ENCODE data around the gene PLEKHG7.
"Not testable (repeated sequence)": the region's sequence is repeated elsewhere in the genome, so short reads cannot be mapped to it uniquely, and the experiment has no call there.

PLEKHG7 gene

DNA sequence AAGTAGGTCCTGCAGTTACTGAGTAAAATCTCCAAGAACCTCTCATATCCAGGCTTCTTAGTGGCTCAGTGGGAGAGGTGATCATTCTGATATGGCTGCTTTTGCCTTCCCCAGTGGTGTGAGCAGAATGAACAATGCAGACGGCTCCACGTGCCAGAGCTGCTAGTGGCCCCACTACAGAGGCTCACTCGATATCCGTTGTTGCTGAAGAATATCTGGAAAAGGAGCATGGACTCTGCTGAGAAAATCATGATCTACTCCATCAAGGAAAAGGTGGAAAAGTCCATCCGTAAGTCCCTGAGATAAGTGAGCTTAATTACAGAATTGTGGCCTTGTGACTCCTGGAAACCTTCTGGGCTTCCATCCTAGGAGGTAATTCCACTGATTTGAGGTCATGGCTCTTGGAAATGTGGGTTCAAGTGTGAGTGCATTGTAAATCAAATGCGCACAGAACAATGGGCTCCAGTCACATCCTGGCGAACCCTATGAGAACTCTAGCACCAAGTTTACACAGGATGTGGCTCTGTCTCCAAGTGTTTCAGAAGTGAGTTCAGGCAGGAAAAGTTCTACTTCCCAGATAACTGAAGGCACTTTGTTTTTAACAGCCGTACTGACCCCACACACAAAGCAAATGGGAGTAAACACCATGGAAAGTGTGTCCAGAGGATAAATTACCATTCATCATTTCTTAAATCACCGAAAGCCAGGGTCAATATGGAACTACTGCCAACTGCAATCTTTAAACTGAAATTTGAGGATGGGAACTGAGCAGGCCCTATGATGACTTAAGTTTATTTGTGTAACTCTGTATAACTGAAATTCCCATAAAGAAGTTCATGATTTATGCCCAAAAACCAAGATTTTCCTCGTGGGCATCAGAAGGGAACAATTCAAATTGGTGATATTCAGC lies 51.4 kb downstream of the PLEKHG7 start:
- FAIRE-seq, result no peak

DNA sequence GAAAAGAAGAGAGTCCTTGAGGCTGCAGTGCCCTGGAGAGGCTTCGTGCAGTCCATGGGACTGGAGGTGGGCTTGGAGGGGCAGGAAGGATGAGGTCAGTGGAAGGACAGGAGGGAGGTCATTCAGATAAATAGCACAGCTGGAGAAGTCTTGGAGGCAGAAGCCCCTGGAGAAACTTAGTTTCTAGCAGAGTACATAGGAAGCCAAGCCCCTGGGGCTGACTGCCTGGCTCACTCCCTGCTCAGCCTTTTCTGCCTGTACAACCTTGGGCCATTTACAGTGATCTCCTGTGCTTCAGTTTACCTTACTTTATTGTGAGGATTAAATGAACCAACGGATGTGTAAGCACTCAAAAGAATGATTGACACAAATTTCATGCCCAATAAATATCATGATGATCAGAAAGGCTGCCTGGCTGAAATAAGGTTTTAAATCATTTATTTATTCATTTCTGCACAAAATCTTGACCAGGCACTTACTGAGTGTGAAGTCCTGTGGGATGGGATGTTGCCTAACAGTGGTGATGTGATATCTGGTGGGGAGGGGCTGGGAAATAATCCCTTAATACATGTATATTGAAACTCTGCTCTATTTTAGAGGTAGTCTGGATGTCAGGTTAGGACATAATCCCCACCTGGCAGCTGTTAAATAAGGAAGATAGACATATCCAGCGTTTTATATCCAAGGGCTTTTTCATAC lies 54.3 kb downstream of the PLEKHG7 start:
- no peak for FAIRE-seq

DNA sequence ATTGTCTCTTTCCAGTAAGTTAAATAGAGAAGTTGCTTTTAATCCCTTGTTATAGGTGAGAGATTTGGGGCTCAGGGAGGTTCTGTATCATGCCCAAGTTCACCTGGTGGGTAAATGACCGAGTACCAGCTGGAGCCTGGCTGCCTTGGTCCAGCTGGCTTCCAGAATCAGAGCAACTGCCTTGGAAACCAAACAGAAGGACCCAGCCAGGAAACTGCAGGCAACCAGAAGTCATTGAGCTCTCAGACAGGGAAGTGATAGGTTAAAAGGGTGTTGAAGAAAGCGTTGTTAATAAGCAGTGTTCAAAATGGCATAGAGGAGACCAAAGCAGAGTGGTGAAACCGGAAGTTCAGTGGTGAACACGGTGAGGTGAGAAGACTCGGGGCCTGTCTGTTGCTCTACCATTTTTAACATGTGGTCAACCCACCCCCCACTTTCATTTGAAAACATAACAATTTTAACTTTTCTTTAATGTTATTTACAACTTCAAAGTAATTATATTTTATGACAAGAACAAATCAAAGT lies 54.9 kb downstream of the PLEKHG7 start:
- no peak for FAIRE-seq

DNA sequence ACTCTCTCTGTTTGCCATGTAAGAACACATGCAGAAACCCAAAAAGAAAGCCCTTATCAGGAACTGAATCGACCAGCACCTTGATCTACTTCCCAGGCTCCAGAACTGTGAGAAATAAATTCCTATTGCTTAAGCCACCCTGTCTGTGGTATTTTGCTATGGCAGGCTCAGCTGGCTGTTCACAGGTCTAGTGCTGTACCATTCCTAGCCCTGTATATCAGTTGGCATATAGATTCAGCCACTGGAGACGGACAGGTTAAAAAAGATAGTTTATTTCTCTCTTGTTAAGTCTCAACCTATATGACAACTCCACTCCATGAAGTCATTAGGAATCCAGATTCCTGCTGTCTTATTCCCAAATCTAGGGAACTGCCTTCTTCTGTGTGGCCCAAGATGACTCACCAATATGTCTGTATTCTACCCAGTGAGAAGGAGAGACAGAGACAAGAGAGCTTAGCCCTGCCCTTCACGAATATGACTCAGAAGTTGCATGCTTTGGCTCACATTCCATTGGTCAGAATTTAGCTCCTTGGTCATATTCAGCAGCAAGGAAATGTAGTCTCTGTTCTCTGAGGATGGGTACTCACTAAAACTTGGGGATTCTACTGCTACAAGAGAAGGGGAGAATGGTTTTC lies 57.0 kb downstream of the PLEKHG7 start:
- no peak for FAIRE-seq

DNA sequence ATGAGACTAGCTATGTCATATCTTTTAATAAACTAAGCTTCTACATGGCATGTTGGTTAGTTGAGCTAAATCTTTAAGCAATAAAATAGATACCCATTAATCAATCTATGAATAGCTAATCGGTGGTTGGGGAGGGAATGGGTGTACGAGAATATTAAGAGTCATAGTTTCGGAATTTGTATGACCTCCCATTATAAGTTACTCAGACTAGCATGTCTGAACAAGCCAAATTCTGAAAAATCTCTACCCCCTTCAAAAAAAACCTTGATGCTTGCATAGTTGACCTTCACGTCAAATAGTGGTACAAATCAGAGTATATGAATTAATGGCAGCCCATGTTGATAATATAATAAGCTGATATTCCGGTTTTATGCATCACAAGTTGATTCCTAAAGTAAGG lies 60.0 kb downstream of the PLEKHG7 start:
- FAIRE-seq, result no peak

DNA sequence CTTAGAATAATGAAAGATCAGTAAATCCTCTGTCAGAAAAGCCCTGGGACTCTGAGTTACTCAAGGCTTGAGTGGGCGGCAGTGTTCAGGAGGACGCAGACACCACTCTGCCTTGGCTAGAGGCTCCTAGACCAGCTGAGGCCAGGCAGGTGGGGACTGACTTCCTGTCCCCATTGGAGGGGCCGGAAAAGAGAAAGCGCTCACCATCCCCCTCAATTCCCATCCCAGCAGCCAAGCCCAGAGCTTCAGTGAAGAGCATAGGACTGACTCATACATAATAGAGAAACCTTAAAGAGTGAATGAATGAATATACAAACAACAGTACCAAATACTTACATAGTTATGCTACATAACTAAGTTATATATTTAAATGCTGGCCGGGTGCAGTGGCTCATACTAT lies 62.0 kb downstream of the PLEKHG7 start:
- FAIRE-seq, result no peak

DNA sequence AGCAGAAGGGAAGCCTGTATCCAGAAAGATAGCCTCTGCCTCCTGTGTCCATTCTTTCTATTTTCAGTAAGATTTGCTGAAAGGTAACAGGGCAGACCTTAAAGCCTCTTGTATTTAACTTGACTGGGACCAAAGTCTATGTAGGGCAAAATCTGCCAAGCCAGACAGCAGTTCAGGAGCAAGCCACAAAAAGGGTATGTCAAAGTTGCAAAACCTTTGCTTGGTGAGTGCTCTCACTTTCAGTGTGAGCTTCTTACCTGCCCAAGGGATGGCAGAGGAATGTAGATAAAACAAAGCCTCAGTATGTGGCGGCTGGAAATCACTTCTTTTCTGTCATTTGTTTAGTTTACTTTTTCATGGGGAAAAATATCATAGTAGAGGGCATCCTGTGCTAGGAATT lies 63.1 kb downstream of the PLEKHG7 start:
- no peak for FAIRE-seq

DNA sequence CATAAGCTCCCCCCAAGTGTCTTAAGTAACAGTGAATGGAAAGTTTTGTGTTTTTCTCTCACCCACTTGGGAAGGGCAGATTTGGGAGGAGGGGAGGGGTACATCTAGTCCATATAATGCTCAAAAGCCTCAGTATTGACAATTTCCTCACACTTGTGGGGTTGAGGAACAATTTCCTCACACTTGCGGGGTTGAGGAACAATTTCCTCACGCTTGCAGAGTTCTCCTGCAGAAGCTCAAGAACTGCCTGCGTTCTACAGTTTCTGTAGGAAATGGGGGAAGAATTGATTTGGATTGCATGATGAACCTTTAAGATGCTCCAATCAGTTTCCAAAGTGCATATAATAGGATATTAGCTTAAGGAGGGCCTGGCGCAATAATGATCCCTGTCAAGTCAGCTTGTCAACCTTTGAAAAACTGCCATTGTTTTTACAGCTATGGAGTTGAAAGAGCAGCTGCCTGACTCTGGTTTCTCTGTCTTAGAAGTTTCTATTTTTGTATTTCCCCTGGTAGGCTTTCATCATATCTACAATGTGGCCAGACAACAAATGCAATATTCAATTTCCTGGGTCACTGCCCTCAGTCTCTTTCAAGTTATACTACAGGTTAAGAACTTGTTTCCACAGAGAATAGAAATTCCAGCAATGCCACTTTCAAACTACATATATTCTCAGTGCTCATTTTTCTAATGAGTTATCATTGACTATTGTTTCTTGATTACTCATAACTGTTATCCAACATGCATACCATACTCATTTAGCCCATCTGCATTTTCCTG lies 66.5 kb downstream of the PLEKHG7 start:
- no peak for FAIRE-seq

DNA sequence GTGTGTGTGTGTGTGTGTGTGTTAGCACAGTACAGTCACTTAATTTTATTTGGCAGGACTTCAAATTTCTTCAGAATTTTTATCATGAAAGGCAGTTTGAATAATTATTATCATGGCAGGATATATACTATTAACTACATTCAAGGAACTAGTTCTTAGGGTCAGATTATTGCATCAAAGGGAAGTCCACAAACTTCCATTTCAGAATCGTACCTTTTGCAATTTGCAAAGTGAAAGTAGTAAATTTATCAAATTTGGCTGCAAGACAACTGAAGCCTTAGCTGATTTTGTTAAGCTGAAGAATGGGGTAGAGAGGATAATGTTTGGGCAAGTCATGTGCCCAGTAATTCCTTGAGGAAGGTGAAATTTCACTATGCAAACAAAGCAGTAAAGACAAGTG lies 68.2 kb downstream of the PLEKHG7 start:
- no peak for FAIRE-seq

DNA sequence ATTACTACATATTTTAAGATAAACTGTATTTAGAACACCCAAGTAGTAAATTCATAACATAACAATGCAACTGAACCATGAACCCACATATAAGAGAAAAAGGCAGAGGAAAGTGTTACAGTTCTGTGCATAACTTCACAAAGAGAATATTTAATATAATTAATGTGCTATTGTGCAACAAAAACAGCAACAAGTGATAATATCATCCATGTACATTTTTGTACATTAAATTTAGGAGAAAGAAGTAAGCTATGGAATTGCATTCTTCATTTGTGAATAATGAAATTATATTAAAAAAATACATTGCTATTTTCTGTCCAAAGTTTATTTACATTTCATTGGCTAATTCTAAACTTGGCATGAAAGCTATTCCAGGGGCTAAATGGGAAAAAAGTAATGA lies 72.6 kb downstream of the PLEKHG7 start:
- FAIRE-seq, result peak; percentile 17

DNA sequence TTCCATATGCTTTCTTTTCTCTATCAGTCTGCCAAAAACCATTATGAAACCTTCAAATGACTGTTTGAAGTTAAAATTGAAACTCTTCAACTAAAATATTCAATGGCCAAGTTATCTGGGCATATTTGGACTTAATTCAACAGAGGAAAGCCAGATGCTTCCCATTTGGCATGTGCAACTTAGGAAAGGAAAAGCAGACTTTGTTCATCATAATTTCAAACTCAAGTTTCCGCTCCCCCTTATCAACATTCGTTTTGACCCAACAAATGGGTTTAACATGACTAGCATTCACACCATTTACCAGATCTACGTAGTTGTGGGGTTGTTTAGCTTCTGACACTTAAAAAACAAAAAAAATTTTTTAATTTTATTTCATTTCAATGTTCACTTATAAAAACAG lies 75.7 kb downstream of the PLEKHG7 start:
- no peak for FAIRE-seq

DNA sequence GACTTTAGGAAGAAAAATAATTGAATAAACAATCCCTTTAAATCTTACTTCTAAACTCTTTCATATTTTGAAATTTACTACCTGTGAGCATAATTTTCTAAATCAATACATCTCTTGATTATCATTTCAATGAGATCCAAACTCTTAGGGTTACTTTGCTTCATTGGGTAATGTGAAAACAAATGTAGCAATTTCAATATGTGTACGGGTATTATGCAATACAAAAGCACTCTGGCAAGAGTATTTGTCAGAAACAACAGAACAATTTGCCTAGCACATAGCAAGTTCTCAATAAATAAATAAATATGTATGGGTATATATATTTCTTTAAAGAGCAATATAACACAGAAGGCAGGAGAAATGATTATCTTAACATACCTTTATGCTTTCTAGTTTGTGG lies 77.1 kb downstream of the PLEKHG7 start:
- no peak for FAIRE-seq

DNA sequence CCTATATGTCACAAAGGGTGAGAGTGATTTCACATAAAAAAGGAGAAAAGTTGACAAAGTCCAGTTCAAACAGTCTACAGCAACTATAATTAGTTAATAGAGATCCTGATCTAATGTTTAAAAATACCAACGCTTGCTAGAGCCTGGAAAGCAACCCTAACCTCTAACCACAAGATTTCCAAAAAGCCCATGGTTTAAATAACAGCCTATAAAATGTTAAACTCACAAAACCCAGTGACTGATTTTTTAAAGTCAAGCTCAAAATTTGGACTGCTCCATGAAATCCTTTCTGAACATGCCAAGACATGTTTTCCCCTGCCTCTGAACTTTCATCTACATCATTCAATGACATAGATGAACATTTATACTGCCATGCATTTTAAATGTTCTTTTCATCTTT lies 81.6 kb downstream of the PLEKHG7 start:
- FAIRE-seq, result no peak

DNA sequence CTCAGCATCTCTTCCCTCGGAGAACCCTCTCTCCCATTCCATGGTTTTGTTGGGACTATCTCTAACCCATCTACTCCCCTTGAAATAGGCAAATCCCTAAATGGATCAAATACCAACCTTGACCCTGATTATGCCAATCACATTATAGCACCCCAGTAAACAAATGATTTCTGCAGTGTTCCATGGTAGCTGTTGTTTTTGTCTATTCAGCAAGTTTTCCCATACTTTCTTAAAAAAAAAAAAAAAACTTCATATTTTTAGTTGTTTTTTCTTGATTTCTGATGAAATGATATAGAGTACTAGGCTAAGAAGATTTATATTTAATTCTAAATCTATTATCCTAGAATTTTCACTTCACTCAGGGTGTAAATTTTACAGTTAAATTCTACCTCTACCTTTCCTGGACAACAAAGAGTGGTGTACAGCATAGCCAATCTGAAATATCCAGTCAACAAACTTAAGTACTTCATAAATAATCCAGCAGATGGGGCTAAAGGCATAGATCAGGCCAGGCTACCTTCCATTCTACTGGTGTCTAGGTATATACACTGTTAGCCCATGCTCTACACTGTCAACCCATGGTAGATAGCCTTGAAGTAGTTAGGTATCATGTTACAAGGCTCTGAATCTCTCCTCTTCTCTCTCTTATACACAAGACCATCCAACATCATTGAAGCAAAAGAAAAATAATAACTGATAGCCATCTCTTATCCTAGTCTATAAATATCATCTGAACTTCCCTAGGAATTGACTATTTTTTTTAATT lies 82.2 kb downstream of the PLEKHG7 start:
- FAIRE-seq, result peak; percentile 99

DNA sequence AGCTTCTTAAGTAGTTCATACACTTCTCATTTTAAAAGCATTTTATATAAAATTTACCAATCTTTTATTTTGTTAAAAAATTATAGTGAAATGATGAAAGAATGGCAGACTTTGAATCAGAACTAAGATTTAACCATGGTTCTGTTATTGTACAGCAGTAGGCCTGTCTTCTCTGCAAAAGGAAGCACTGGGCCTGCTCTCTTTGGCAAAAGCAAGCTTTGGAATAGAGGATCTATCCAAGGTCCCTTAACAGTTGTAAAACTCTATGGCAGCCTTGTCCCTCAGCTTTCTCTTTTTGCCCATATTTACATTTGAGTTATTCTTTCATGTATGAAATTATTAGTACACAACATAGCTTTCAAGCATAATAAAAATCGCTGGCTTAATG lies 82.8 kb downstream of the PLEKHG7 start:
- no peak for FAIRE-seq

DNA sequence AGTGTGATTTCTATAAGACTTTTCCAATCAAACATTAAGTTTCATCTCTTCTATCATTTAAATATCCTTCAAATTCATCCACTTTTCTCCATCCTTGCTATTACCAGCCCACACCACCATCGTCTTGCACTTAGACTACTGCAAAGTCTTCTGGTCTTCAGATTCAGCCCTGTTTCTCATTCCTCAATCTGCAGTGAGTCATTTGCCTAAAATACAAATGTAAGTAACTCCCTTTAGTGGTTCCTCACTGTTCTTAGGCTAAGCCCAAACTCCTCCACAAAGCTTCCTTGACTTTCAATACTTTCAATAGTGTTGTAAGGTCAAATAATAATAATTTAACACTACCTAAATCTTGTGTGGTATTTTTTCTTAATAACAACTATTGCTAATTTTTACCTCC lies 83.3 kb downstream of the PLEKHG7 start:
- FAIRE-seq, result no peak

DNA sequence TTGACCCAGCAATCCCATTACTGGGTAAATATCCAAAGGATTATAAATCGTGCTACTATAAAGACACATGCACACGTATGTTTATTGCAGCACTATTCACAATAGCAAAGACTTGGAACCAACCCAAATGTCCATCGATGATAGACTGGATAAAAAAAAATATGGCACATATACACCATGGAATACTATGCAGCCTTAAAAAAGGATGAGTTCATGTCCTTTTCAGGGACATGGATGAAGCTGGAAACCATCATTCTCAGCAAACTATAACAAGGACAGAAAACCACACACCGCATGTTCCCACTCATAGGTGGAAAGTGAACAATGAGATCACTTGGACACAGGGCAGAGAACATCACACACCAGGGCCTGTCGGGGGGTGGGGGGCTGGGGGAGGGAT lies 91.6 kb downstream of the PLEKHG7 start:
- FAIRE-seq, result not testable (repeated sequence)

DNA sequence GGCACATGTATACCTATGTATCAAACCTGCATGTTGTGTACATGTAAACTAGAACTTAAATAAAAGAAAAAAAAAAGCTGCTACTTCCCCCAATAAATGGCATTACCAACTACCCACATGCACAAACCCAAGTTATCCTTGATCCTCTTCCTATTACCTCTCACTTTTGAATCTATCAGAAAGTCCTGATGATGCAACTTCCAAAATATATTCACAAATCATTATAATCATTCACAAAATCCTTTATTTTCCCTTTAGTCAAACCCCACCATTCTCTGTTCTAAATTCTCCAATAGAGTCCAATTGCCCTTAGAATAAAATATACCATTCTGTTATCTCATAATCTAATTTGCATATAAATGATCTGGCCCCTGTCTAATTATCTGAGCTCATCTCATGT lies 92.0 kb downstream of the PLEKHG7 start:
- no peak for FAIRE-seq

DNA sequence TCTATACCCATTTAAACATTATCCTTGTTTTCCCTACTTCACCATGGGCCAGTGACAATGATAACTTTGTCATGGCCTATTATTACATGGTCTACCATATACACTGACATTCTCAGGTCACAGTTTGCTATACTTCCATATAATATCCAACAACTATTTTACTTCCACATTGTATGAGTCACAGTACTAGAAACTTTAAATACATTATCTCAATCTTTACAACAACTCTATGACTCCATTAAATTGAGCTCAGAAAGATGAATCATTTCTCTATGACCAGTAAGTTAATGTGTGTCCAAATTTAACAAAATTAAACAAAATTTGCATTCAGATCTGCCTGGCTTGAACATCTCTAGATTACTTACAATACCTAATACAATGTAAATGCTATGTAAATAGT lies 93.9 kb downstream of the PLEKHG7 start:
- no peak for FAIRE-seq

DNA sequence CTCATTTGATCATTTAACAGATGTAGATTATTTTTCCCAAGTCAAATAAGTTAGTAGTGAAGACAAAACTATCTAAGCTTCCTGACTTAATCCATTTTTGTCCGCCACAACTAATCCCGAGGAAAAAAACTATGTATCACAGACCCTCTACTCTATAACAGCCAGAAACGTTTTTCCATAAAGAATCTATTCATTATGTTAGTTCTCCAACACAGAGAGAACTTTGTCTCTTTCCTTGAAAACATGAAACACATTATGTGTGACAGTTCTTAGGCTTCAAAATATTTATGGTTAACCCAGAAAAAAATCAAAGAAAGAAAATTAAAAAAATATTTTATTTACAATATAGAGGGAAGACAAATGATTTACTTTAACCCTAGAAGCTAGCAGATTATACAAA lies 100.1 kb downstream of the PLEKHG7 start:
- no peak for FAIRE-seq

DNA sequence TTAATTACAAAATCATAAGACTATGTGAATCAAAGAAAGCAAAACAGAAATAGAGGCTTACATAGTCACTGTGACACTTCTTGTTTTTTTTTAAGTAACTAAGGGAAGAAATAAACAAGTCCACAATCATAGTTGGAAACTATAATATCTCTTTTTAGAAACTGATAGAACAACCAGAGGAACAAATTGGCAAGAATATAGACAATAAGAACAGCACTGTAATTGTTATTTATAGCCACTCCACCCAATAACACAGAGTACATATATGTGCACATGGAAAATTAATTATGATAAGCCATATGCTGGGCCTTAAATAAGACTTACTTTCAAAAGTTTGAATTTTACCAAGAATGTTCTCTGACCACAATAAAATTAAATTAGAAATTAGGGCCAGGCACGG lies 101.1 kb downstream of the PLEKHG7 start:
- no peak for FAIRE-seq

DNA sequence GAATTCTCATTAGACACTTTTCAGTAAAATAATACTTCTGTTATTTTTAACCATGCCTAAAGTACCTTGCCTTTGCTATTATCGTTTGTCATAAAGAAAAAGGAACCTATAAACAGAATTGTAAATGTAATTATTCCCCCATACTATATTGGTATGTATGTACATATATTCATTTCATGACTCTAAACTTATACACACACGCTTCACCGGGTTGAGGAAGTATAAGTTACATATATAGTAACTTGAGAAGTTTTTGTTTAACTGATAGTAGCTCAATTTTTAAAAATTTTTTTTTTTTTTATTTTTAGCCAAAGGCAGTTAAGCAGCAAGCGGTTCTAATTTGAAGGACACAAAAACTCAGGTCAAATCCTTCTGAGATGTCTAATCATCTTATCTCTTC lies 107.6 kb downstream of the PLEKHG7 start:
- no peak for FAIRE-seq
